Measurements from ENCODE around the gene MAPK7.
"Not testable (repeated sequence)": the region's sequence is repeated elsewhere in the genome, so short reads cannot be mapped to it uniquely, and the experiment has no call there.

Gene MAPK7

GRCh38 chr17:19343256-19343630 lies 35.1 kb upstream of the MAPK7 start:
- DNase-seq (ENCODE audit: low spot score), result no peak

DNA sequence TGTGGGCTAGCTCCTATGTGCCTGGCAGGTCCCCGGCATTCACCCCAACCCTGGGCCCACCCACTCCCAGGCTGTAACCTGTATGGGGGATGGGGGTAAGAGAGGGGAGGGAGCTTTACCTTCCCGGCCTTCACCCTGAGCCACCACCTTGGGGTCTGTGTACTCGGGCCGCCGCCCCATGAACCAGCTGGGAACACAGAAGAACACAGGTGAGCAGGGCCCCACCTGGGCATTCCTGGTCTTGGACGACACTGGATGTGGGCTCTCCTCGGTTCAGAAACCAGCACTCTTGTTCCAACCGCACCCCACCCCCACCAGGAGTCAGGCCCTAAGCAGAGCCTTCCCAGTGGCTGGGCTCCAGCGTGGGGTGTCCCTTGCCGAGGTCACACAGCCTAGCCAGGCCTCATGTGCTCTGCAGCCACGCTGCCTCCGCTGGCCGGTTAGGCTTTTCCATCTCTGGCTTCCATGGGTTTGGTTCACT lies 34.6 kb upstream of the MAPK7 start:
- DNase-seq (ENCODE audit: low spot score), result no peak

- DNase-seq (ENCODE audit: low spot score), result no peak
These were observed 33.8 kb upstream of the MAPK7 start for GRCh38 chr17:19344311-19345066.

GRCh38 chr17:19345067-19345460 lies 33.2 kb upstream of the MAPK7 start:
- no peak for DNase-seq (ENCODE audit: low spot score)

DNA sequence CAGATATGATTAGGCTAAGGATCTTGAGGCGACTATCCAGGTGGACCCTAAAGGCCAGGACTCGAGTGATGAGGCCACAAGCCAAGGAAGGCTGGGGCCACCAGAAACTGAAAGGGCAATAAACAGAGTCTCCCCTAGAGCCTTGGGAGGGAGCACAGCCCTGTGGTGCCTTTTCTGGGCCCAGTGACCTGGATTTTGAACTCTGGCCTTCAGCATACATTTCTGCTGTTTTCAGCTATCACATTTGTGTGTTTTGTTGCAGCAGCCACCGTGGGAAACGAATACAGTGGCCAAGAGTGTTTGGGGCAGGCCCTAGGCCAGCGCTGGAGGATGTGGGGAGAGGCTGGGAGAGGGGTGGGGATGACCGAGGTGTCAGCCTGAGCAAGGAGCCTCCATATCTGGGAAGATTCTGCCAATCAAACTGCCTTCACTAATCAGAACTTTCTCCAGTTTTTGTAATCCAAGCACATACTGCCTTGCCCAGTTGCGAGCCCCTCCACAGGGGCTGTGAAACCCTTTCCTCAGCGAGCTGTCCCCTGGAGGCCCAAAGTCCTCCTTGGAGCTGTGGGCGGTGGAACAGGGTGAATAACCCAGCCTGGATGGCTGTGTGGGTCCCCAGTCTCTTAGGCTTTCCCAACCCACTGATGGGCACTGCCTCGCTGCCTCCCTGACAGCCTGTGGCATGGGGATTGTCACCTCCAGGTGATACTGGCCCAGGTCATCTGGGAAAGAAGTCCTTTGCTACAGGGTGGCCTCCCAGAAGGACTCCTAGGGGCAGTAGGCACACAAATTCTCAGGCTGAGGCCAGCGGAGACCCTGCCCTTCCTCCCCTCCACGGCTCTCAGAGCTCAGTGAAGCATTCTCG lies 32.6 kb upstream of the MAPK7 start:
- DNase-seq (ENCODE audit: low spot score), result no peak

DNA sequence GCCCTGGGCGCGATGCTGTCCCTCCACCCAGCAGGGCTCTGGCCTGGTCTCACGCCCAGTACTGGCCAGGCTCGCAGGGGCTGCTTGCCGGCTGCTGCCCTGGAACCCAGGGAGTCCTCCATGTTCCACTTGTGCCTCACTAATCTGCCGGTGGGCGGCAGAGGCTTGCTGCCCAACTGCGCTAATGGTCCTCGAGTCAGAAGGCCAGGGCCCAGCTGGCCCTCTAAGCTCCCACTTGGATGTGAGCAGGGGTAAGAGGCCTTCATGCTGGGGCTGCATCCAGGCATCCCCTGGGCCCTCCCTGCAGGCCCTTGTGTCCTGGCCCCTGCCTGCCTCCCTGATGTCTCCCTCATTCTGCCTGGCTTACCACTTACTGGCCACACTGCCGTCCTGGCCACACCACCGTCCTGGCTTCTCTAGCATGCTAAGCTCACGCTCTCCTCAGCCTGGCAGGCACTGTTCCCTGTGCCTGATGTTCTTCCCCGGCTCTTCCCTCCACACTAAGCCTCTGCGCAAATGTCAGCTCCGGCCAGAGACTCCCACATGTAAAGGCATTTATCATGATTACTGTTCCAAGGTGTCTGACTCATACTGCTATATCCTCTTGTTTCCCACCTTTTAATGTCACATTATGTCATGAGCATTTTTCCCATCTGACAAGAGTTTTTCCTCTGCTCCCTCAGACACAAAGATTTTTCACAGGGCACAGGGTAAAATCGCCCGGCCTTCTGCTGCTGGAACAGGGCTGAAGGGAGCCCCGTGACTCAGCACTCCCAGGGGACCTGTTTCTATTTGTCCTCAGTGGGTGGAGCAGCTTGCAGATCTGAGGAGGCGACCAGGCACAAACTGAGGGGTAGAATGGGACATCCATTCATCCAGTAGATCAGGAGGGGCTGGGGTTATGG lies 31.7 kb upstream of the MAPK7 start:
- peak; percentile 86 for DNase-seq (ENCODE audit: low spot score)

- no peak for DNase-seq (ENCODE audit: low spot score)
These were observed 30.8 kb upstream of the MAPK7 start for GRCh38 chr17:19347323-19348080.

GRCh38 chr17:19348081-19348650 lies 30.1 kb upstream of the MAPK7 start:
- no peak for DNase-seq (ENCODE audit: low spot score)

DNA sequence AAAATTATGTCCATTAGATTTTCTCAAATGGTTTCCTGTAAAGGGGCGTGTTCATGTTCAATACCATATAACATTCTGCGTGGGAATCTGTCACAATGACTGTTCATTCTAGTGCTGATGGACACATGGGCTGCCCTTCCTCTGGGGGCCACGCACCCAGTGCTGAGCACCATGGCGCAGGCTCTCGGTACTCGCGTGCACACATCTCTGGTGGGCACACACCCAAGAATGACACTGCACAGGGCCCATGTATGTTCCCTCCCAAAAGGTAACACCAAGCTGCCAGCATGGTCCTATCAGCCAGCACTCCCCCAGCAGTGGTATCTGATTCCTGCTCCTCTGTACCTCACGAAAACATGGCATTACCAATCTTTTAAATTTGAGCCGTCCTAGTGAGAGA lies 29.5 kb upstream of the MAPK7 start:
- DNase-seq (ENCODE audit: low spot score), result no peak

DNA sequence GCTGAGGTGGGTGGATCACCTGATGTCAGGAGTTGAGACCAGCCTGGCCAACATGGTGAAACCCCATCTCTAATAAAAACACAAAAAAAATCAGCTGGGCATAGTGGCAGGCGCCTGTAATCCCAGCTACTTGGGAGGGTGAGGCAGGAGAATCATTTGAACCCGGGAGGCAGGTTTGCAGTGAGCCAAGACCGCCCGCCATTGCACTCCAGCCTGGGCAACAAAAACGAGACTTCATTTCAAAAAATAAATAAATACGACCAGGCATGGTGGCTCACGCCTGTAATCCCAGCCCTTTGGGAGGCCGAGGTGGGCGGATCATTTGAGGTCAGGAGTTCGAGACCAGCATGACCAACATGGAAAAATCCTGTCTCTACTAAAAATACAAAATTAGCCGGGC lies 24.9 kb upstream of the MAPK7 start:
- not testable (repeated sequence) for DNase-seq (ENCODE audit: low spot score)

GRCh38 chr17:19354748-19355147 lies 23.6 kb upstream of the MAPK7 start:
- DNase-seq (ENCODE audit: low spot score), result no peak

DNA sequence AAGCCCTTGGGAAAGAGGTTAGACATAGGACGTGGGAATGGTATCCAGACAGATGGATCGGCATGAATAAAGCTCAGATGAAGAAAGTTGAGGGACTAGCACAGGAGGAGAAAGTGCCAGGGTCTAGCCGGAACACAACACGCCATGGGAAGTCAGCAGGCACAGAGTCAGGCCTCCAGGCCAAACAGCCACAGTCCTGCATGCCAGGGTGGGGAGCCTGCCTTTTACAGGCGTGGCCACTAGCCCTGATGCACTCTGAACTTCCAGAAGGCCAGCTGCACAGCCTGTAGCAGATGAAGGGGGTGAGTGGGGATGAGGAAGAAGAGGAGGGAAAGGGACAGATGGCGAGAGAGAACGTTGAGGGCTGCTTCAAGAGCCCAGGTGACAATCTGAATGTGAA lies 20.9 kb upstream of the MAPK7 start:
- no peak for DNase-seq (ENCODE audit: low spot score)

DNA sequence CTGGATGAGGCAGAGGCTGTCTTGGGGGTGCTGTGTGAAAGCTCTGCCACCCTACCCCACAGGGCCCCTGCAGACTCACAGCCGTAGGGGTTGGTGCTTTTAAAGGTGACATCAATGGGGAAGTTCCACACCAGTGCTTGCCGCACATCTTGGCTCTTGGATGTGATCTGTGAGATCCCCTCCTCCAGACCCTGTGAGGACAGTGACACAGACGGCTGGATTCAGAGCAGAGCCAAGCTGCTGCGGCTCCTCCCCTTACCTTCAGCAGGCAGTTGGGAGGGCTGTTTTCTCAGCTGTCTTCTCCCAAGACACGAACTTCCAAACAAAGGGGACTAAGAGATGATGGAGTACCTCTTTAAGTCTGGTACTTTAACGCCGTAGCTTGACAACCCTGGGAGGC lies 20.5 kb upstream of the MAPK7 start:
- no peak for DNase-seq (ENCODE audit: low spot score)

- no peak for DNase-seq (ENCODE audit: low spot score)
These were observed 19.1 kb upstream of the MAPK7 start for GRCh38 chr17:19359151-19359550.

DNA sequence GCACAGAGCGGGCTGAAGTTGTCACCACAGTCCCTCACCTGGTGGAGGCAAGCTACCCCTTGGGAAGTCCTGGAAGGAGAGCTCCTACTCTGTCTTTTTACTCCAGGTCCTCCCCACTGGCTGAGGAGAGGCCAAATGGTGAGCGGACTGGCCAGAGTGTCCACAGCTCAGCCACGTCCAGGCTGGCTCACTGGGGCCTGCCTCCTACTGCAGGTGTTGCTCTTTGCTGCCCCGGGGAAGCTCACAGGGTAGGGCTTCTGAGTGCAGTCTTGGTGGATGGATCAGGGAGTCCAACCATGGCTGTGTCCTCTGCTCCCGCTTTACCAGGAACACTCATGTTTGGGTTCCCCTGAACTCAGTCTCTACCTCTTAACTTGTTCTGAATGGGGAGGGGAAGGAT lies 18.4 kb upstream of the MAPK7 start:
- DNase-seq (ENCODE audit: low spot score), result no peak

GRCh38 chr17:19360772-19361171 lies 17.5 kb upstream of the MAPK7 start:
- no peak for DNase-seq (ENCODE audit: low spot score)

GRCh38 chr17:19361326-19361725 lies 17.0 kb upstream of the MAPK7 start:
- DNase-seq (ENCODE audit: low spot score), result no peak

- DNase-seq (ENCODE audit: low spot score), result no peak
These were observed 16.4 kb upstream of the MAPK7 start for GRCh38 chr17:19361944-19362276.

GRCh38 chr17:19362277-19363113 lies 15.8 kb upstream of the MAPK7 start, which contains the start of gene B9D1:
Gene B9D1, minus strand, starts transcription at chr17:19362723. Its CDS starts 154 bp downstream, at chr17:19362569.
- DNase-seq (ENCODE audit: low spot score), result peak; percentile 98

GRCh38 chr17:19363114-19363438 lies 15.2 kb upstream of the MAPK7 start:
- DNase-seq (ENCODE audit: low spot score), result no peak
